SU-DHL-6 (cell line): ENCODE results near the gene IFNGR1.
"Not testable (repeated sequence)": the region's sequence is repeated elsewhere in the genome, so short reads cannot be mapped to it uniquely, and the experiment has no call there.

Source experiments
- H2AFZ ChIP-seq: fragments of 200-600 bp; sonication (generic); 2 replicates; pipeline ENCODE4 v1.6.1; 2014; ENCODE audit warnings: low read depth, mild to moderate bottlenecking, moderate library complexity, mixed read lengths, antibody characterized with exemption, low read length; ENCODE audit not compliant: severe bottlenecking
- H3F3A ChIP-seq: fragments of 200-600 bp; shearing (Covaris generic); 2 replicates; pipeline ENCODE4 v1.6.0; 2016; ENCODE audit warnings: antibody characterized with exemption, mild to moderate bottlenecking; ENCODE audit not compliant: insufficient read depth
- H3K27ac ChIP-seq: fragments of 200-600 bp; sonication (generic); 2 replicates; pipeline ENCODE4 v1.5.1; 2016; ENCODE audit warnings: low read depth, mild to moderate bottlenecking, low read length, moderate library complexity, mixed read lengths
- H3K27me3 ChIP-seq: fragments of 200-600 bp; sonication (generic), shearing (Covaris generic); 2 replicates; pipeline ENCODE4 v1.6.0; 2014; ENCODE audit warnings: mild to moderate bottlenecking, low read length
- H3K36me3 ChIP-seq: fragments of 200-600 bp; sonication (generic); 2 replicates; pipeline ENCODE4 v1.6.1; 2014; ENCODE audit warnings: mild to moderate bottlenecking, low read length, mixed read lengths
- H3K4me2 ChIP-seq: fragments of 300-600, 200-600 bp; shearing (Covaris generic), sonication (generic); 2 replicates; pipeline ENCODE4 v1.6.0; 2014; ENCODE audit warnings: low read length, low read depth, mild to moderate bottlenecking; ENCODE audit not compliant: poor library complexity, severe bottlenecking
- H3K4me3 ChIP-seq: fragments of 200-600 bp; sonication (generic); 2 replicates; pipeline ENCODE4 v1.5.1; 2014; ENCODE audit warnings: antibody characterized with exemption, low read length, mild to moderate bottlenecking, mixed read lengths; ENCODE audit not compliant: insufficient read depth, poor library complexity, severe bottlenecking
- H3K79me2 ChIP-seq: fragments of 200-600 bp; sonication (generic); 2 replicates; pipeline ENCODE4 v1.6.1; 2014; ENCODE audit warnings: mild to moderate bottlenecking, low read length, moderate library complexity; ENCODE audit not compliant: insufficient read depth
- H3K9ac ChIP-seq: fragments of 200-600 bp; sonication (generic); 2 replicates; pipeline ENCODE4 v1.7.0; 2014; ENCODE audit warnings: mild to moderate bottlenecking, low read length
- H3K9me2 ChIP-seq: fragments of 200-600 bp; sonication (generic); replicated peaks from 2 replicates; pipeline ENCODE4 v1.6.1; 2014; ENCODE audit warnings: low read length; ENCODE audit not compliant: insufficient read depth
- H3K9me3 ChIP-seq: fragments of 200-600 bp; sonication (generic); 2 replicates; pipeline ENCODE4 v1.6.1; 2014; ENCODE audit warnings: low read length, mixed read lengths; ENCODE audit not compliant: insufficient read depth
- H4K20me1 ChIP-seq: fragments of 200-600 bp; sonication (generic); 2 replicates; pipeline ENCODE4 v1.6.1; 2014; ENCODE audit warnings: low read depth, mild to moderate bottlenecking, antibody characterized with exemption, low read length, moderate library complexity, mixed read lengths
- EZH2phosphoT487 ChIP-seq: fragments of 200-600 bp; sonication (generic), shearing (Covaris generic); conservative IDR thresholded peaks from 2 replicates; pipeline ENCODE4 v1.6.1; 2018; ENCODE audit warnings: mild to moderate bottlenecking, antibody characterized with exemption, low read length, moderate library complexity, mixed read lengths
- TF ChIP-seq, protein P1 (sequence below): fragments of 200-600 bp; sonication (generic); IDR thresholded peaks from one replicate; pipeline ENCODE4 v1.5.1; 2017; ENCODE audit warnings: antibody characterized with exemption, mild to moderate bottlenecking, low read length, moderate library complexity; ENCODE audit not compliant: insufficient read depth, poor library complexity, severe bottlenecking

IFNGR1 gene

GRCh38 chr6:137258170-137258569 is 39.0 kb upstream of the IFNGR1 start:
- TF ChIP-seq, protein P1, sequence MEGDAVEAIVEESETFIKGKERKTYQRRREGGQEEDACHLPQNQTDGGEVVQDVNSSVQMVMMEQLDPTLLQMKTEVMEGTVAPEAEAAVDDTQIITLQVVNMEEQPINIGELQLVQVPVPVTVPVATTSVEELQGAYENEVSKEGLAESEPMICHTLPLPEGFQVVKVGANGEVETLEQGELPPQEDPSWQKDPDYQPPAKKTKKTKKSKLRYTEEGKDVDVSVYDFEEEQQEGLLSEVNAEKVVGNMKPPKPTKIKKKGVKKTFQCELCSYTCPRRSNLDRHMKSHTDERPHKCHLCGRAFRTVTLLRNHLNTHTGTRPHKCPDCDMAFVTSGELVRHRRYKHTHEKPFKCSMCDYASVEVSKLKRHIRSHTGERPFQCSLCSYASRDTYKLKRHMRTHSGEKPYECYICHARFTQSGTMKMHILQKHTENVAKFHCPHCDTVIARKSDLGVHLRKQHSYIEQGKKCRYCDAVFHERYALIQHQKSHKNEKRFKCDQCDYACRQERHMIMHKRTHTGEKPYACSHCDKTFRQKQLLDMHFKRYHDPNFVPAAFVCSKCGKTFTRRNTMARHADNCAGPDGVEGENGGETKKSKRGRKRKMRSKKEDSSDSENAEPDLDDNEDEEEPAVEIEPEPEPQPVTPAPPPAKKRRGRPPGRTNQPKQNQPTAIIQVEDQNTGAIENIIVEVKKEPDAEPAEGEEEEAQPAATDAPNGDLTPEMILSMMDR = no peak
- no peak for TF ChIP-seq EZH2phosphoT487
- Histone ChIP-seq H3K9me3 (peaks cover 13% of the 10 kb centered on the region), H3K27ac (no peak overlapping the region), H4K20me1 (no peaks in the 10 kb centered on the region), H3K4me3 (no peak overlapping the region), H3K79me2 (no peaks in the 10 kb centered on the region), H3K36me3 (no peaks in the 10 kb centered on the region), H2AFZ (no peak overlapping the region), H3K9ac (no peak overlapping the region), H3K4me2 (no peak overlapping the region), H3K9me2 (no peaks in the 10 kb centered on the region), H3F3A (0 out of 2 replicates have a peak, but pooled peaks cover 3% of the 10 kb centered on the region), H3K27me3 (no peaks in the 10 kb centered on the region)

DNA sequence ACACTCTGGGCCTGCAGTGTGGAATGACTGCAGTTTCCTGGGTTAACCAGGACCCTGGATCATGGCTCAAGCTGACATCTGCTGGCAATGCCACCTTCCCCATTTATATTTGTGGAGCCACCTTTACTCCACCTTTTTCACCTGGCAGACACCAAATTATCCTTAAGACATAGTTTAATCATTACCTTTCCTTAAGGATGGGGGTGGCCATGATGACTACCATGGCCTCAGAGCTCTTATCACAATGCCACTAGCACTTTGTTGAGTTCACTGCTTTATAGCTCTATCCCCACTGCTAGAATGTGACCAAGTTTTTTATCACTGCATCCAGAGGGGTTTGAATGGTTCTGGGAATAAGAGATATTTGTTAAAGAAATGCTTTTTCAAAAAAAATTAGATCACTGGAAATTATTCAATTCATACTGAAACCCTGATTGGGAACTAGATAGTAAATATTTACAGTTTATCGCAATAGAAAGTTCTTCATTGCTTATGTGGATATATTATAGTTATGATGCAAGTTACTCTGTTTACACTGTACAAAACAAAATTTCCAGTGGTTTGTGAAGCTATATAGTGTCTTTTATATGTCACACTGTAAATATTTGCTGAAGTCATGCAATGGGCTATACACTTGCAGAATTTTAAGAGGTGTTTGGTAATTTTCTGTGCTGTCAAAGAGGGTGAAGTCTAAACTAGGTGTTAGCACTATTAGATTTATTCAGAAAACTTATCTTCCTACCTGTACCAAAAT is 37.3 kb upstream of the IFNGR1 start:
- H3F3A ChIP-seq = no peaks in the 10 kb centered on the region
- H3K4me2 ChIP-seq = no peak overlapping the region
- H2AFZ ChIP-seq = no peak overlapping the region
- H4K20me1 ChIP-seq = no peaks in the 10 kb centered on the region
- H3K79me2 ChIP-seq = no peaks in the 10 kb centered on the region
- no peak overlapping the region for H3K4me3 ChIP-seq
- H3K9me2 ChIP-seq = no peaks in the 10 kb centered on the region
- H3K9ac ChIP-seq = no peak overlapping the region
- peaks cover 13% of the 10 kb centered on the region for H3K9me3 ChIP-seq
- no peaks in the 10 kb centered on the region for H3K36me3 ChIP-seq
- TF ChIP-seq EZH2phosphoT487 = no peak
- TF ChIP-seq, protein P1 = no peak
- H3K27me3 ChIP-seq = no peaks in the 10 kb centered on the region
- H3K27ac ChIP-seq = no peak overlapping the region

DNA sequence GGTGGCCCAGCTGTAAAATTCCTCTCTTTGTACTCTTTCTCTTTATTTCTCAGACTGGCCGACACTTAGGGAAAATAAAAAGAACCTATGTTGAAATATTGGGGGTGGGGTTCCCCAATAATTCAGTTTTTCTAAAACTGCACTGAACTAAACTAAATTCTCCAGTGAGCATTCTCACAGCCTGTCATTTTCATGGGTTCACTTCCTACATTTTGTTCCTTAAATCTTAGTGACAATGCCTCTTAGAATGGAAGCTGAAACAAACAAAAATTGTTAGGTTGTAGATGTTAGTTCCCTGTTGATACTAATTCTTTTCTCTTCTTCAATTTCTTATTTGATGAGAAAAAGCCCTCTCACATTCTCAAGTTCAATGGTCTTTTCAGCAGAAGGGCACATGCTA is 35.8 kb upstream of the IFNGR1 start:
- H3K27ac ChIP-seq = no peak overlapping the region
- H3K9me3 ChIP-seq = peaks cover 13% of the 10 kb centered on the region
- no peaks in the 10 kb centered on the region for H3K27me3 ChIP-seq
- no peaks in the 10 kb centered on the region for H3K36me3 ChIP-seq
- H3K79me2 ChIP-seq = no peaks in the 10 kb centered on the region
- no peaks in the 10 kb centered on the region for H3F3A ChIP-seq
- no peaks in the 10 kb centered on the region for H3K9me2 ChIP-seq
- H3K4me2 ChIP-seq = no peak overlapping the region
- no peak overlapping the region for H3K4me3 ChIP-seq
- no peak overlapping the region for H3K9ac ChIP-seq
- TF ChIP-seq EZH2phosphoT487 = no peak
- TF ChIP-seq, protein P1 = no peak
- no peak overlapping the region for H2AFZ ChIP-seq
- no peaks in the 10 kb centered on the region for H4K20me1 ChIP-seq

GRCh38 chr6:137254430-137254829 is 35.2 kb upstream of the IFNGR1 start:
- not testable (repeated sequence) for H3F3A ChIP-seq, H3K9me2 ChIP-seq, H3K4me3 ChIP-seq, H3K9ac ChIP-seq, H3K36me3 ChIP-seq, H4K20me1 ChIP-seq, H3K27ac ChIP-seq, H3K27me3 ChIP-seq, H3K79me2 ChIP-seq, H3K4me2 ChIP-seq, H2AFZ ChIP-seq
- peaks cover 13% of the 10 kb centered on the region for H3K9me3 ChIP-seq
